Dendritic cell treated with granulocyte-macrophage colony-stimulating factor and Interleukin-4, amounts not matched to agents 40 ng/mL and 50 ng/mL, for 4 days (primary cell): ENCODE measurements around the gene MIA.
"Not testable (repeated sequence)": the region's sequence is repeated elsewhere in the genome, so short reads cannot be mapped to it uniquely, and the experiment has no call there.

Experiments
- H3K27ac Mint-ChIP-seq: one replicate; pipeline ENCODE4 v1.8.0; 2022; ENCODE audit warnings: mild to moderate bottlenecking, mixed read lengths
- H3K27me3 Mint-ChIP-seq: one replicate; pipeline ENCODE4 v1.8.0; 2022; ENCODE audit warnings: mild to moderate bottlenecking, mixed read lengths
- H3K36me3 Mint-ChIP-seq: one replicate; pipeline ENCODE4 v1.8.0; 2022; ENCODE audit warnings: low read depth, mixed read lengths
- H3K4me1 Mint-ChIP-seq: one replicate; pipeline ENCODE4 v1.8.0; 2022; ENCODE audit warnings: low read depth, mixed read lengths
- H3K4me3 Mint-ChIP-seq: one replicate; pipeline ENCODE4 v1.8.0; 2022; ENCODE audit warnings: mild to moderate bottlenecking, moderate library complexity, mixed read lengths
- H3K9me3 Mint-ChIP-seq: one replicate; pipeline ENCODE4 v1.8.0; 2022; ENCODE audit warnings: mixed read lengths
- intact Hi-C: fragments of 100-400 bp; cut with micrococcal nuclease; formaldehyde crosslinking; loops from one replicate; pipeline ENCODE4 v1.15.0; 2022

Gene MIA

GRCh38 chr19:40778706-40779284, 3.5 kb downstream of the MIA start:
- no peaks in the 10 kb centered on the region for H3K27me3 Mint-ChIP-seq
- intact Hi-C loops, result loop anchor here (5.0 to 10.0 kb wide), 2 partner anchors 64 to 484 kb away; partner anchors contain the start of genes COQ8B, HNRNPUL1 and ITPKC
- peaks cover 59% of the 10 kb centered on the region for H3K36me3 Mint-ChIP-seq
- peak overlapping the region; percentile 90 for H3K4me3 Mint-ChIP-seq
- peak overlapping the region; percentile 99 for H3K27ac Mint-ChIP-seq
- peaks cover 66% of the 10 kb centered on the region for H3K4me1 Mint-ChIP-seq
- no peaks in the 10 kb centered on the region for H3K9me3 Mint-ChIP-seq

- Mint-ChIP-seq H3K4me1 (peaks cover 49% of the 10 kb centered on the region), H3K4me3 (no peak overlapping the region), H3K27me3 (no peaks in the 10 kb centered on the region), H3K9me3 (no peaks in the 10 kb centered on the region), H3K36me3 (peaks cover 74% of the 10 kb centered on the region), H3K27ac (peak overlapping the region; percentile 10)
- intact Hi-C loops, result no loop called here
These were observed 5.3 kb downstream of the MIA start for GRCh38 chr19:40780582-40780981.

DNA sequence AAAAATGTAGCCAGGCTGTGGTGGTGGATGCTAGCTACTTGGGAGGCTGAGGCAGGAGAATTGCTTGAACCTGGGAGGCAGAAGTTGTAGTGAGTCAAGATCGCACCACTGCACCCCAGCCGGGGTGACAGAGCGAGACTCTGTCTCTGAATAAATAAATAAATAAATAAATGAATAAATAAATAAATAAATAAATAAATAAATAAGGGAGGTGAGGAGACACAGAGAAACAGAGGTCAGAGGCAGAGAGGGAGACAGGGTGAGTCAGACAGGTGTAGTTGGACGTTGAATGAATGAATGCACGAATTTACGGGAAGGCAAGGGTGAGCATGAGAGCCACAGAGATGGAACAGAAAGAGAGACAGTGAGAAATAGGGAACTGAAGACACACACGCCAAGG, 5.8 kb downstream of the MIA start:
- H3K9me3 Mint-ChIP-seq, result no peaks in the 10 kb centered on the region
- peaks cover 76% of the 10 kb centered on the region for H3K36me3 Mint-ChIP-seq
- H3K4me1 Mint-ChIP-seq, result peaks cover 44% of the 10 kb centered on the region
- H3K27ac Mint-ChIP-seq, result no peak overlapping the region
- intact Hi-C loops, result no loop called here
- no peak overlapping the region for H3K4me3 Mint-ChIP-seq
- no peaks in the 10 kb centered on the region for H3K27me3 Mint-ChIP-seq

GRCh38 chr19:40783711-40784110, 8.4 kb downstream of the MIA start:
- intact Hi-C loops, result no loop called here
- Mint-ChIP-seq H3K9me3 (no peaks in the 10 kb centered on the region), H3K27me3 (no peaks in the 10 kb centered on the region), H3K4me1 (peaks cover 31% of the 10 kb centered on the region), H3K27ac (no peak overlapping the region), H3K4me3 (no peak overlapping the region), H3K36me3 (peaks cover 93% of the 10 kb centered on the region)

DNA sequence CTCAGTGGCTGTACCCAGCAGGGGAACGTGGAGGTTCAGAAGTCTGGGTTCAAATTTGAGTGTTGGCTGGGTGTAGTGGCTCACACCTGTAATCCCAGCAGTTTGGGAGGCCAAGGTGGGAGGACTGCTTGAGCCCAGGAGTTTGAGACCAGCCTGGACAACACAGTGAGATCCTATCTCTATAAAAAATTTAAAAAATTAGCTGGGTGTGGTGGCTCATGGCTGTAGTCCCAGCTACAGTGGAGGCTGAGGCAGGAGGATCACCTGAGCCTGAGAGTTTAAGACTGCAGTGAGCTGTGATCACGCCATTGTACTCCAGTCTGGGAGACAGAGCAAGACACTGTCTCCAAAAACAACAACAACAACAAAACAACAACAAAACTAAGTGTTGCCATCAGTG, 8.8 kb downstream of the MIA start:
- H3K27me3 Mint-ChIP-seq, H3K9me3 Mint-ChIP-seq, H3K4me3 Mint-ChIP-seq, intact Hi-C loops, H3K27ac Mint-ChIP-seq: not testable (repeated sequence)
- H3K36me3 Mint-ChIP-seq, result peaks cover 94% of the 10 kb centered on the region
- peaks cover 27% of the 10 kb centered on the region for H3K4me1 Mint-ChIP-seq

GRCh38 chr19:40785526-40785925, 10.2 kb downstream of the MIA start:
- no peak overlapping the region for H3K27ac Mint-ChIP-seq
- H3K27me3 Mint-ChIP-seq, result no peaks in the 10 kb centered on the region
- H3K4me3 Mint-ChIP-seq, result no peak overlapping the region
- H3K4me1 Mint-ChIP-seq, result peaks cover 27% of the 10 kb centered on the region
- H3K9me3 Mint-ChIP-seq, result no peaks in the 10 kb centered on the region
- intact Hi-C loops, result no loop called here
- H3K36me3 Mint-ChIP-seq, result peaks cover 97% of the 10 kb centered on the region

DNA sequence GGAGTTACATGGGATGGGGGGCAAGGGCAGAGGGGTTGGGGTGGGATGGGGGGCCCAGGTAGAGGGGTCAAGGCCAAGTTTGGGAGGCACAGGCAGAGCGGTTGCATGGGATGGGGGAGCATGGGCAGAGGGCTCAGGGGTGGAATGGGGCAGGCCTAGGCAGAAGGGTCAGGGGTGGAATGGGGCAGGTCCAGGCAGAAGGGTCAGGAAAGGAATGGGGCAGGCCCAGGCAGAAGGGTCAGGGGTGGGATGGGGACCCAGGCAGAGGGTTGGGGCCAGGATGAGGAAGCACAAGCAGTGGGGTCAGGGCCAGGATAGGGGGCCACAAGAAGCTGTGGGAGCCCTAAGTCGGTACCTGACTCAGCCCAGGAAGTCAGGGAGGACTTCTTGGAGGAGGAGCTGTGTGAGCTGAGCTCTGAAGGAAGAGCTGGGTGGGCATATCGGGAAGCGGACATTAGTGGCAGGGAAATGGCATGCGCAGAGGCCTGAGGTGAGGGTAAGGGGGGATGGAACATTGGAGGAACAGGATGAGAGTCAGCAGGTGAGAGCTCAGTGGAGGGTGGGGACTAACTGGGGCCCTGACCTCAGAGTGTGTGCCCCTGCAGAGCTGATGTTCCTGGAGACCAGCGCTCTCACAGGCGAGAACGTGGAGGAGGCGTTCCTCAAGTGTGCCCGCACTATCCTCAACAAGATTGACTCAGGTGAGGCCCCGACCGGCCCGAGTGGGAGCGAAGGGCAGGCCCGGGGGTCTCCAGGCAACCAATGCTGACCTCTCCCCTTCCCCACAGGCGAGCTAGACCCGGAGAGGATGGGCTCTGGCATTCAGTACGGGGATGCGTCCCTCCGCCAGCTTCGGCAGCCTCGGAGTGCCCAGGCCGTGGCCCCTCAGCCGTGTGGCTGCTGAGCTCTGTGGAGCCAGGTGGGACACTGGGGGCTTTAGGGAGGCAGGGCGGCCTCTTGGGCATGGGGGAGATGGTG, 11.0 kb downstream of the MIA start:
- intact Hi-C loops, result no loop called here
- no peaks in the 10 kb centered on the region for H3K27me3 Mint-ChIP-seq
- no peaks in the 10 kb centered on the region for H3K9me3 Mint-ChIP-seq
- peaks cover 18% of the 10 kb centered on the region for H3K4me1 Mint-ChIP-seq
- H3K36me3 Mint-ChIP-seq, result peaks cover 97% of the 10 kb centered on the region
- no peak overlapping the region for H3K4me3 Mint-ChIP-seq
- H3K27ac Mint-ChIP-seq, result no peak overlapping the region

GRCh38 chr19:40791349-40791748, 16.0 kb downstream of the MIA start:
- Mint-ChIP-seq H3K9me3 (no peaks in the 10 kb centered on the region), H3K36me3 (peaks cover 88% of the 10 kb centered on the region), H3K27ac (no peak overlapping the region), H3K27me3 (no peaks in the 10 kb centered on the region), H3K4me1 (peaks cover 13% of the 10 kb centered on the region), H3K4me3 (no peak overlapping the region)
- intact Hi-C loops, result loop anchor here (10.0 kb wide), 1 partner anchor 947 kb away; the partner anchor contains the start of gene FBL

- Mint-ChIP-seq H3K36me3 (peaks cover 88% of the 10 kb centered on the region), H3K27ac (no peak overlapping the region), H3K27me3 (no peaks in the 10 kb centered on the region), H3K4me3 (no peak overlapping the region), H3K9me3 (no peaks in the 10 kb centered on the region), H3K4me1 (peaks cover 20% of the 10 kb centered on the region)
- intact Hi-C loops, result loop anchor here (10.0 kb wide), 1 partner anchor 947 kb away; the partner anchor contains the start of gene FBL
These were observed 16.7 kb downstream of the MIA start for GRCh38 chr19:40791996-40792395.

- intact Hi-C loops, result loop anchor here (10.0 kb wide), 1 partner anchor 953 kb away; the partner anchor contains the start of gene FBL
- Mint-ChIP-seq H3K4me3 (peak overlapping the region; percentile 87), H3K27me3 (no peaks in the 10 kb centered on the region), H3K4me1 (peaks cover 54% of the 10 kb centered on the region), H3K36me3 (peaks cover 85% of the 10 kb centered on the region), H3K27ac (peak overlapping the region; percentile 93), H3K9me3 (no peaks in the 10 kb centered on the region)
These were observed 22.0 kb downstream of the MIA start for GRCh38 chr19:40797166-40797962.

DNA sequence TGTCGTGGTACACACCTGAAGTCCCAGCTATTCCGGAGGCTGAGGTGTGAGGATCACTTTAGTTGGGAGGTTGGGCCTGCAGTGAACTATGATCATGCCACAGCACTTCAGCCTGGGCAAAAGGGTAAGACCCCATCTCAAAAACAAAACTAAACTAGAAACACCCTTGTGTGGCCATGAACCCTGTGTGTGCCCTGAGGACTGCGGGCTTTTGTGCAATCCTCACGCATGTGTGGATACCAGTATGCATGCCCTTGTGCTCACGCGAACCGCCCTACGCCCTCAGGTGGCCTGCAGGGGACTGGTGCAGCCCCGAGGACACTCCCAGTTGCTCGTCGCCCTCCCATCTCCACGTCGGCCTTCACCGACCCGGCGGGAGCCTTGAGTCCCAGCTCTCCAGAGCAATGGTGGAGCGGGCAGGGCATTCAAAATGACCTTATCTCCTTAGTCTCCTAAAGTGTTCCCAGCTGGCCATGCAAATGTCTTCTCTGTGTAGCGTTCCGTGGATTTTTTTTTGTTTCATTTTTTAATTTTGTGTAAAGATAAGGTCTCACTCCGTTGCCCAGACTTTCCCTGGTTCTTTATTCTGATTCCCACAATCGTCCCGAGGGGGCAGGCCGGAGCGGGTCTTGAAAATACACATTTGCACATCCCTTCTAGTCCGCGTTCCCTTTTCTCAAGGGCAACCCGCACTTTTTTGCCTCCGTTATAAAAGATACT, 22.8 kb downstream of the MIA start:
- Mint-ChIP-seq H3K9me3 (no peaks in the 10 kb centered on the region), H3K27me3 (no peaks in the 10 kb centered on the region), H3K4me3 (peak overlapping the region; percentile 87), H3K4me1 (peaks cover 62% of the 10 kb centered on the region), H3K27ac (peak overlapping the region; percentile 93), H3K36me3 (peaks cover 85% of the 10 kb centered on the region)
- intact Hi-C loops, result loop anchor here (1.0 to 10.0 kb wide), 3 partner anchors 21 to 953 kb away; partner anchors contain the start of genes ACTMAP, FBL and SNRPA

DNA sequence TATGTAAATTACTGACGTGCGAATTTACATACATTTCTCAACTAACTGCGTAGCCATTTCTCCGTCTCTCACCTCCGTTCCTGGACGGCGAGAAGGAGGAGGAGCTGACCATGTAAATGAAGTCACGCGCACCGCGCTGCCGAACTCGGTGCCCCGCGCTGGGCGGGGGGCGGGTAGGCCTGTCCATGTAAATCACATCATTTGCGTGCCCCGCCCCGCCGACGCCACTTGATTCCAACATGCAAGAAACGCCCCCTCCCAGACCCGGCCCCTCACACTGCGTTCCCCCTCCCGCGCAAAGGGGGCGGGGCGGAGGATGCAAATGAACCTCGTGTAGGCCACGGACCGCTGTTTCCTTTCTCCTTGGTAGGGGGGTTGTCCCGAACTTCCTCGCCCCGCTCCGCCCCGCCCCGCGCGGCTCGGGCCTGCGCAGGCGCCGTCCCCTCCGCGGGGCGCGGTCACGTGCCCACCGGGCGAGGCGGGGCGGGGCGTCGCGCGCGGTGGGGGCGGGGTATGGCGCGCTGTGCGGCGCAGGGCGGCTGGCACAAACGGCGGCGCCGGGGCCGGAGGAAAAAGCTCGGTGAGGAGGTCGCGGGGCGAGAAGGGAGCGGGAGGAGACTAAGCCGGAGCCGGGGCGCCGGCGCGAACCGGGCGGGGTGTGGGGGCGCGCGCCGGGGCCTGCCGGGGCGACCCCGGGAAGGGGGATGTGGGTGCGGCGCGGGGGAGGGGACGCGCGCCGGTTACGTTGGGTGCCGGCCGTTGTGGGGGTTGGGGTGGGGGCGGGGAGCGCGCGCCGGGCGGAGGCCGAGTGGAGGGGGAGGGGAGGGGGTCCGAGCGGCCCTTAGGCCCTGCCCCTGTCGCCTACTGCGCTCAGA, 23.6 kb downstream of the MIA start, which contains the start of gene EGLN2:
Gene EGLN2, plus strand, starts transcription at position 509 of the 875 bp plus-strand sequence. CDS start 1,382 bp downstream, outside the sequence.
- Mint-ChIP-seq H3K27ac (peak within 1 kb of the TSS; percentile 93), H3K27me3 (no peaks in the 10 kb centered on the region), H3K4me1 (peaks cover 70% of the 10 kb centered on the region), H3K4me3 (peak within 1 kb of the TSS; percentile 87), H3K36me3 (peaks cover 86% of the 10 kb centered on the region), H3K9me3 (no peaks in the 10 kb centered on the region)
- intact Hi-C loops, result loop anchor here (1.0 to 10.0 kb wide), 3 partner anchors 22 to 954 kb away; partner anchors contain the start of genes ACTMAP, FBL and SNRPA
